GM19099 (cell line): ENCODE results near the gene NOS2.

Experiments used
- POLR2A ChIP-seq: IDR thresholded peaks from 3 replicates; pipeline ENCODE4 v1.6.1; 2011; ENCODE audit warnings: low read depth; ENCODE audit not compliant: insufficient read length; ENCODE audit errors: extremely low read depth

Gene NOS2

DNA sequence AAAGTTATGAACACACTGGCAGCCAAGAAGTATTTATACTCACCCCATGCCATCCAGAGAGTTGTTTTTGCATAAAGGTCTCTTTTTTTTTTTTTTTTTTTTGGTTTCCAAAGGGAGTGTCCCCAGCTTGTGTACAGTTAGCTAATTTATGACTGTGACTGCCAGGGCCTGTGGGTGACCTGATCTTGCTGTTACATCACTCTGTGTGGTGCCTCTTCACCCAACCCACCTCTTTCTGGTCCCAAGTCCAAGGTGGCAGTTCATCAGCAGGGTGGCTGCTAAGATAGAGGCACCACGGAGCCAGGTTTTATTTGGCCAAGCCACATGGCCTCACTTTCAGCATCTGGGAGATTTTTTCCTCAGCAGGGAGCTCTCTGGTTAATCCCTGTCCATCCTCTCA, at the start of gene NOS2:
Gene NOS2, minus strand, starts transcription at position 8 of the 400 bp plus-strand sequence. CDS start 1,720 bp downstream, outside the sequence.
- no peak for TF ChIP-seq POLR2A

DNA sequence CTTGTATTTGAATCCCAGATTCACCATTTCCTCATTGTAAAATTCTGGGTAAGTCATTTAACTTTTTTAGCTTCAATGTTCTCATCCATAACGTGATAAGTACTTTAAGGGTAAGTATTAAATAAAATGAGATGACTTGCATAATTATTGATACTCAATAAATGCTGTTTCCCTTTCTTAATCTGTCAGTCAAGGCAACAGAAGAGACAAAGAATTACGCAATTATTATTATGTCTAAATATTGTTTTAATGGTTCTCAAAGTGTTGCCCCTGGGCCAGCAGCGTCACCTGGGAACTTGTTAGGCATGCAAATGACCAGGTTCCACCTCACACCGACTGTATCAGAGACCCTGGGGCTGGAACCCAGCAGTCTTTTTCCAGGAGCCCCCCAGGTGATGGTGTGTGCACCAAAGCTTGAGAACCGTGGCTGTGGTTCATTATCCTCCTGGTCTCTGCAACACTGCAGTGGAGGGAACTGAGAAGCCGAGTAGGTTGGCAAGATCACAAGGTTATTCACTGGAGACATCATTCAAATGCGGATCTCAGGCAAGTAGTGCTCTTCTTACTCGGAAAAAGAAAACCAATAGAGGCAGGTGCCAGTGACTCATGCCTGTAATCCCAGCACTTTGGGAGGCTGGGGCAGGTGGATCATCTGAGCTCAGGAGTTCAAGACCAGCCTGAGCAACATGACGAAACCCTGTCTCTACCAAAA, 49.3 kb upstream of the NOS2 start:
- no peak for TF ChIP-seq POLR2A

DNA sequence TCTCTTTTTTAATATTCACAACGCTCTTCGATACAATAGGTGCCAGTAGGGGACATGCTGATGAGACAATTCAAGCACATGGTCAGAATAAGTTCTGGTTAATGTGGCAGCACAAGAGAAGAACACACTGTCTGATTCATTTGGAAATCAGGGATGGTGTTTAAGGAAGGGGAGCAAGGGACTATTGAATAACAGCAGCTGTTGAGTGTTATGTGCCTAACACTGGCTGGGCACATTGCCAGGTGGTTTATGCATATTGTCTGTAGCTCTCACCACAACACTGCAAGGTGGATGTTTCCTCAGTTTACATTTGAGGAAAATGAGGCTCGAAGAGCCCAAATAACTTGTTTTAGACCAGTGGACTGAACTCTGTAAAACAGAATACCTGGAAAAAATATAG, 48.6 kb upstream of the NOS2 start:
- TF ChIP-seq POLR2A: no peak

DNA sequence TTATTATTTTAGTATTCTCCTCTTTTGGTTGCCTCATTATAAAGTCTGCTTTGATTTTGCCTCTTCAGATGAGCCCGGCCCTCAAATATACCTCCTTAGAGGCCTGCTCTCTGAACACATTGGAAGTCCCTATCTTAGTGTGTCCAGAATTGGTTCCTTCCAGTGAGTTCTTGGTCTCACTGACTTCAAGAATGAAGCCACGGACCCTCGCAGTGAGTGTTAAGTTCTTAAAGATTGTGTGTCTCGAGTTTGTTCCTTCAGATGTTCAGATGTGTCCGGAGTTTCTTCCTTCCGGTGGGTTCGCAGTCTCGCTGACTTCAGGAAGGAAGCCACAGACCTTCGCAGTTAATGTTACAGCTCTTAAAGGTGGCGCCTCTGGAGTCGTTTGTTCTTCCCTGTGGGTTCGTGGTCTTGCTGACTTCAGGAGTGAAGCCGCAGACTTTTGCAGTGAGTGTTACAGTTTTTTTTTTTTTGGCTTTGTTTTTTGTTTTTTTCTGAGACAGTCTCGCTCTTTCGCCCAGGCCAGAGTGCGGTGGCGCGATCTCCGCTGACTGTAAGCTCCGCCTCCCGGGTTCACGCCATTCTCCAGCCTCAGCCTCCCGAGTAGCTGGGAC, 45.8 kb upstream of the NOS2 start:
- no peak for TF ChIP-seq POLR2A

DNA sequence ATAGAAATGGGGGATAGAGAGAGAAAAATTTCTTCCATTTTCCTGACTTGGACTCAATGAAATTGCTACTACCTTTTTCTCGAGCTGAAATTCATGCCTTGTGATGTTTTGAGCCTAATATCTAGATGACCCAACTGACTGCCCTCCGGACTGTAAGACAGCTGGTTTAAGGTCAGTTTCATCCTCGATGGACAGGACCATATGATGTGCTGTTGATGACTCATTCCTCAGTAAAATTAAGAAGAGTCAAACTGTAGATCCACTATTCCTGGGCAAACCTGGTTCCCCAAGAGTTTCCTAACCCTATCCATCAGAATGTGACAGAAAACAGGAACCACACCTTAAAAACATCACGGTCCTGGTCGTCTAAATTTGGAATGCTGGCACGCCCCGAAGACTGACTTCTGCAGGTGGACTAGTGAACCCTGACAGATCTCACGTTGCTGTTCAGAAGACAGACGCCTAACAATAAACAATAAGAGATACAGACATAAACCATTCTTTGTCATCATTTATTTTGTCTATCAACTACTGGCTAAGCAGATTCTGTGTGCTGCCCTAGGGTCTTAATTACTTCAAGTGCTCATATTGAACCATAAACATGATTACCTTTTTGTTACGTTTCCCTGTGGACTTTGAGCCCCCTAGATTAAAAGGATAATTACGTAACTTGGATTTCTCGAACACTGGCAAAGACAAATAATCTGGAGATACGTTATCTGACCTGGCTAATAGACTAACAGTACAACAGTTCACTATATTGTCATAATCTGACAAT, 45.1 kb upstream of the NOS2 start:
- no peak for TF ChIP-seq POLR2A

DNA sequence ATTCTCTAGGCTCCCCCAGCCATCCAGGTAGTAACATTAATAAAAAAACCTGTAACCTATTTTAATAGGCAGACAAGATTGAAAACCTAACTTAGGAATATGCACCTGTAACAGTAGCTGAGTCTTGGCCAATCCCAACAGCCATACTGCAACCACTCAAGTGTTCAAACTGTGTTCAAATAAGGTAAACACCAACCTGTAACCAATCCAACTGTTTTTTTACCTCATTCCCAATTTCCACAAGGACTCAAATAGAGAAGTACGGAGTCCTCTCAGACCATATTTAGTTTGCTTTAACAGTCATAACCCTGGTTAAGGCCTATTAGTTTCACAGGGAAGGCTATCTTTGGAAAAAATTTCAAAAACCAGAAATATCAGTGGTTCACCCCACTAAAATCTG, 40.4 kb upstream of the NOS2 start:
- no peak for TF ChIP-seq POLR2A

DNA sequence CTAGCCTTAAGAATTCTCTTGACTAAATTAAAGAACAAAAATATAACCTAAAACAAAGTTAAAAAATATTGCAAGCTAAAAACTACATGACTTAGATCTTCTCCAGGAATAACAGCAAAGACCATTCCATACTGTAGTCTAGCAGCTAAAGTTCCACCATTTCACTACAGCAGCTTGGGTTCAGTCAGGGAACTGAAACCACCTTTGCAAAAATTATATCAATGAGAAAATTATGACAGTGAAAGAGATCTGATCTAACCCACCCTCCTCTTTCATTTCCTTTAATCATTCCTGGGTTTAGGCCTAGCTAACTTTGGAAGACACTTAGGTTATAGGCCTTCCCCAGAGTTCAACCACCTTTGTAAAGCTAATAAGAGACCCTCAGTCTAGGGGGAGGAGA, 36.3 kb upstream of the NOS2 start:
- no peak for TF ChIP-seq POLR2A

DNA sequence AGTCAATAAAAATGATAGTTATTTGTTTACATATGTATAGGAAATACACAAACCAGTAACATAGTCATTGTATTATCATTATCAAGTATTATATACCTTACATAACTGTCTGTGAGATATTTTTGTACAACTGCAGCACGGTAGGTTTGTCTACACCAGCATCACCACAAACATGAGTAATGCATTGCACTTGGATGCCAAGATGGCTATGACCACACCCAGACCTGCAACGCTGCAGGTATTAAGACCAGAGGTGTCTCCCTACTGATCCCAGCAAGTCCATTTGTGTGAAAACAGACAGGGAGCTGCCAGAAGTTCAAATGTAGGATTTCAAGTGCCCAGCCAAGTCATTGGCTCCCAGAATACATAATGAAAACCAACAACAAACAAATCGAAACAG, 34.2 kb upstream of the NOS2 start:
- no peak for TF ChIP-seq POLR2A

DNA sequence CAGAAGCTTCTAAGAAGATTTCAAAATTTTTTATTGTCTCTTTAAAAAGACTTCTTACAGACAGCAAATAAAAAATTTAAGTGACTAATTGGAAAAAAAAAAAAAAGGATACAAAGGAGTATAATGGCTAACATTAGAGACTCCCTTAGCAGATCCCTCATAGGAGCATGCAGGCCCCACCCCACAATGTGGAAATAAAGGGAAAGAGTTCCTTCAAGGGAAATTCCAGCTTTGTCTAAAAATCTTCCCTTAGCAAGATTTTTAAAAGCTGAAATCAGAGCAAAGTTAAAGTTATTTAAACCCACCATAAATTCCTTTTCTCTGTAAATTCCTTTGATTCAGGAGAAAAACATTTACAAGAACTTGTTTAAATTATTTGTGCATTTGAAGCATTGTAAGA, 32.5 kb upstream of the NOS2 start:
- TF ChIP-seq POLR2A: no peak

DNA sequence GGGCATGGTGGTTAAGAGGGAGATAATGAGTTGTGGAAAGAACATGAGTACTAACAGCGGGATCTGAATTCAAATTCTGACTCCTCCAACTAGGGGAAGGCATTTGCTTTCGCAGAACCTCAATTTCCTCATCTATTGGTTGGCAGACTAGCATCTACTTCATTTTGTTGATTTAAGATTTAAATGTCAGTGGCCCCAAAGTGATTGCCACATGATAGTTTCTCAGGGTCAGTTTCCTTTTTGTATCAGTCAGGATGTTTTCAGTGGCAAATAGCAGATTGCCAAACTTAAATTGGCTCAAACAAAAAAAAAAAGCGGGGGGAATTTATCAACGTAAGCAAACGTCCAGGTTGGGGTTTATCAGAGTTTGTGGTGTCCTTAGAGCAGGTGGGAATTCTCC, 25.1 kb upstream of the NOS2 start:
- TF ChIP-seq POLR2A: no peak

DNA sequence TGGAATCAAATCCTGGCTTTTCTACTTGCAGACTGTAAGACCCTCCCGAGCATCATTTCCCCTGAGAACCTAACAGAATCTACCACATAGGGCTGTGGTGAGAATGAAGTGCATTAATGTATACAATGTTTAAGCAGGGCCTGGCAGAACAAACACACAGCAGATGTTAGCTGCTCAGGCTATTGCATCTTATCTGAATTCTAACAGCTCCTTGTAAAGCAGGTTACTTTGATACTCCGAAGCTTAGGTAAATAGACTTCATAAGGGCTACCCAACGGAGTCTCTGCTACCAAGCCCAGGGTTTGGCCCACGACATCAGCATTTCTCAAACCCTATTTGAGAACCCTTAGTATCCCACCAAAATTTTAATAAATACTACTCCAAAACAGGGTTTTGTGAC, 24.4 kb upstream of the NOS2 start:
- no peak for TF ChIP-seq POLR2A

DNA sequence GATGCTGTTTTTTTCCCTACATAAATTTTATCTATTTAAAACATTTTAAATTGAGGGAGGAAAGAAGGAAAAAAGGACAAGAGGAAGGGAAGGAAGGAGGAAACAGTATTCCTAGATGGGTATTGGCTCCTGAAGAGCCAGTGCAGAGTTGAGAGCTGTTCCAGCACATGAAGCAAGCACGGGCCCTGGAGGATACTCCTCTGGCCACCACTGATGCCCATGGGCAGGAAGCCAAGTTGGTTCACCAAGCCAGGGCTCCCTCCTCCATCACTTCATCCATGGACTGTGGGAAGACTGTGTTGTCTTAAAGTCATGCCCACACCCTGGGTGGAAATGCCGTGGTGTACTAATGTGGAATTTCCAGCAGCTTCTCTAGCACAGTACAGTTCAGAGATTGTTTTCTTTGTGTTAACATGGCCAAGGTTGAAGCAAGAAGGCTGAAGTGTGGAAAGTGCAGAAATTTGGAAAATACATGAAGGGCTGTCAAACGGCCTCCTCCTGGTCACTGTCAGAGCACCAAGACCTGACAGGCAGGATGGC, 23.9 kb upstream of the NOS2 start:
- no peak for TF ChIP-seq POLR2A

DNA sequence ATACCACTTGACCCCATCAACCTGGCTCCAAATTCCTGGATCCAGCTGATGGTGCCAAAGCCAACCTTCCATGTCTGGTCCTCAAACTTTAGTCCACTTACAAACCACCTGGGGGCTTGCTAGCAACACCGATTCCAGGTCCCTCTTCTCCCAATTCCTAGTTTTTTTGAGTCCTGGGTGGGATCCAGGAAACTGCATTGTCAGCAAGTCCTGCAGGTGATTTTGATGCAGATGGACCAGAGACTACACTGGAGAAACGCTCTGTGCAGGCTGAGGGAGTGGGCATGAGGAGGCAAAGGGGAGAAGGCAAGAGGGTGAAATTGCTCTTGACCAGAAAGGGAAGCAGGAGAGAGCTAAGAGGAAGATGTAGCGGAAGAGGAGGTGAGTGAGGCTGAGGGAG, 21.0 kb upstream of the NOS2 start:
- TF ChIP-seq POLR2A: no peak

DNA sequence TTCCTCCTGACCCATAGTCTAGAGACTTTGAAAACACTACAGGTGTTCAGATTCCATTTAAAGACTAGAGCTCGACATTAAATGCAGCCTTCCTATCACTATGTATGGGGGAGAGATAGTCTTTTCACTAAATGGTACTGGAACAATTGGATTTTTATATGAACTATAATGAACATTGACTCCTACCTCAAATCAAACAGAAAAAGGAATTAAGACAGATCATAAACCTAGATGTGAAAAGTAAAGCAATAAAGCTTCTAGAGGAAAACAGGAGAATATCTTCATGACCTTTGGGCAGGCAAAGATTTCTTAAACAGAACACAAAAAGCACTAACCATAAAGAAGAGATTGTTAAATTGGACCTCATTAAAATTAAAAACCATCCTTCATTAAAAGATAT, 18.8 kb upstream of the NOS2 start:
- no peak for TF ChIP-seq POLR2A

DNA sequence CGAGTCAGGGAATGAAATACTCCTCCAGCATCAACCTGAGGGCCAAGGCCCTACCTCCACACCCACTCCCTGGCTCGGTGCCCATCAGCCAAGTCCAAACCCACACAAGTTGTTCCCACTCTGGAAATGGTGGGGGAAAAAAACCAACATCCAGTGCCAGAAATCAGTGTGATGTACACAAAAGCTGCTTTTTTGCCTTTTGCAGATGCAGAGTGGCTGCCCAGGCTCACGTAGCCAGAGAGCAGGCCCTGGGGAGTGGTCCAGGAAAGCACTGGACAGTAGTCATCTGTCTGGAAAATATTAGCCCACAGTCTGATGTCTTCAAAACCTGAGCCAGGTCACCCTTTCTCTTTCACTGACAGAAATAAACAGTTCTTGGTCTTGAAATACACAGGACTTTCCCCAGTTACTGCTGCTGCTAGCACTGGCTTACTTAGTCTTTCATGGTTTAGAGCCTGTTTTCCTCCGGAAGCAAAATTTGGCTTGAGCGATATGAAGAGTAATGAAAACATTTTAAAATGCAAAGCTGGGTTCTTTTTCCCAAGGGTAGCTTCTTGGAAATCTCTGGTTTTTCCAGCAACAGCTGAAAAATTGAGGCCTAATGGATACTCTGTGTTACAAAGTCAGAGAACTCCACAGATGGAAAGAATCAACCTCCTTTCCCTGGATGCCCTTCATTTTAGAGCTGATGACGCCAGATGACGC, 18.2 kb upstream of the NOS2 start:
- no peak for TF ChIP-seq POLR2A
